Inferior parietal cortex (tissue), 1 donor: ENCODE measurements around the gene ACSF3.
"Not testable (repeated sequence)": the region's sequence is repeated elsewhere in the genome, so short reads cannot be mapped to it uniquely, and the experiment has no call there.

Source experiments
- DNase-seq: peaks from one replicate; pipeline ENCODE4 v3.0.0-alpha.2; 2016; ENCODE audit errors: extremely low spot score

The ACSF3 gene

GRCh38 chr16:89190150-89190958 lies 96.7 kb downstream of the ACSF3 start:
- DNase-seq = no peak

DNA sequence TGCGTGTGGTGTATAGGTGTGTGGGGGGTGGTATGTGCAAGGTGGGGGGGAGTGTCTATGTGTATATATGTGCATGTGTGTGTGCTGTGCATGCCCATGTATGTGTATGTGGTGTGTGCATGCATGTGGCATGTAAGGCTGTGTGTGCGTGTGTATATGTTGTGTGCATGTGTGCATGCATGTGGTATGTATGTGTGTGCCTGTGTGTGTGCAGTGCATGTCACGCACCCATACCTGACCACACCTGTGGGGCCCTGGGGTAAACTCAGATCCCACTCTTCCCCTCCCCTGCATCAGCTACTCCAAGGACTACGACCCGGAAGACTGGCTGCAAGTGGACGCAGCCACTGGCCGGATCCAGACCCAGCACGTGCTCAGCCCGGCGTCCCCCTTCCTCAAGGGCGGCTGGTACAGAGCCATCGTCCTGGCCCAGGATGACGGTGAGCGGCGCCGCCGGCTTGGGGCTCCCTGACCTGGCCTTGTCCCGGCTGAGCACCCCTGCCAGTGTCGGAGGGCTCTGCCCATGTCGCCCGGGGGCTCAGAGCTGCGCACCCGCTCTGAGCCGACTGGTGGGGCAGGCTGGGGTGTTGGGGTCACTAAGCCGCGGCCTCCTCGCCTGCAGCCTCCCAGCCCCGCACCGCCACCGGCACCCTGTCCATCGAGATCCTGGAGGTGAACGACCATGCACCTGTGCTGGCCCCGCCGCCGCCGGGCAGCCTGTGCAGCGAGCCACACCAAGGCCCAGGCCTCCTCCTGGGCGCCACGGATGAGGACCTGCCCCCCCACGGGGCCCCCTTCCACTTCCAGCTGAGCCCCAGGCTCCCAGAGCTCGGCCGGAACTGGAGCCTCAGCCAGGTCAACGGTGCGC lies 97.6 kb downstream of the ACSF3 start:
- DNase-seq = no peak

DNA sequence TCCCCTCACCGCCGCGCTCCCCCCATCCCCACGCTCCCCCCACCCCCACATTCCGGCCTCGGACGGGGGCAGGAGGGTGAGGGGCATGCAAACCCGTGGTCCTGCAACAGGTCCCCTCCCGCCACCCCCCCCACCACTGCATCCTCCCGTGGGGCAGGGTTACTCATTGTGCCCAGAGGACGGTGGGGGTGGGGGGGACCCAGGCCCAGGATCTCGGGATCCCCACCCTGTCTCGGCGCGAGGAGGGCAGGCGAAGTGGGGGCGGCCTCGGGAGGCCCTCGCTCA lies 98.2 kb downstream of the ACSF3 start:
- DNase-seq = no peak

DNA sequence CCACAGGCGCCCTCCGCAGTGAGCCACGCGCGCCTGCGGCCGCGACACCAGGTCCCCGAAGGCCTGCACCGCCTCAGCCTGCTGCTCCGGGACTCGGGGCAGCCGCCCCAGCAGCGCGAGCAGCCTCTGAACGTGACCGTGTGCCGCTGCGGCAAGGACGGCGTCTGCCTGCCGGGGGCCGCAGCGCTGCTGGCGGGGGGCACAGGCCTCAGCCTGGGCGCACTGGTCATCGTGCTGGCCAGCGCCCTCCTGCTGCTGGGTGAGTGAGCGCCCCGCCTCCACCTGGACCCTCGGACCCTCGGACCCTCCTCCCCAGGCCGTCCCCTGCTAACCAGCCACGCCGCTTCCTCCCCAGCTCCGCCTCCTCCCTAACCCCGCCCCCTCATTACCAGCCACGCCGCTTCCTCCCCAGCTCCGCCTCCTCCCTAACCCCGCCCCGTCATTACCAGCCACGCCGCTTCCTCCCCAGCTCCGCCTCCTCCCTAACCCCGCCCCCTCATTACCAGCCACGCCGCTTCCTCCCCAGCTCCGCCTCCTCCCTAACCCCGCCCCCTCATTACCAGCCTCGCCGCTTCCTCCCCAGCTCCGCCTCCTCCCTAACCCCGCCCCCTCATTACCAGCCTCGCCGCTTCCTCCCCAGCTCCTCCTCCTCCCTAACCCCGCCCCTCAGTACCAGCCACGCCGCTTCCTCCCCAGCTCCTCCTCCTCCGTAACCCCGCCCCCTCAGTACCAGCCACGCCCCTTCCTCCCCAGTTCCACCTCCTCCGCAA lies 98.7 kb downstream of the ACSF3 start:
- DNase-seq = not testable (repeated sequence)

GRCh38 chr16:89192956-89193575 lies 99.4 kb downstream of the ACSF3 start:
- no peak for DNase-seq

DNA sequence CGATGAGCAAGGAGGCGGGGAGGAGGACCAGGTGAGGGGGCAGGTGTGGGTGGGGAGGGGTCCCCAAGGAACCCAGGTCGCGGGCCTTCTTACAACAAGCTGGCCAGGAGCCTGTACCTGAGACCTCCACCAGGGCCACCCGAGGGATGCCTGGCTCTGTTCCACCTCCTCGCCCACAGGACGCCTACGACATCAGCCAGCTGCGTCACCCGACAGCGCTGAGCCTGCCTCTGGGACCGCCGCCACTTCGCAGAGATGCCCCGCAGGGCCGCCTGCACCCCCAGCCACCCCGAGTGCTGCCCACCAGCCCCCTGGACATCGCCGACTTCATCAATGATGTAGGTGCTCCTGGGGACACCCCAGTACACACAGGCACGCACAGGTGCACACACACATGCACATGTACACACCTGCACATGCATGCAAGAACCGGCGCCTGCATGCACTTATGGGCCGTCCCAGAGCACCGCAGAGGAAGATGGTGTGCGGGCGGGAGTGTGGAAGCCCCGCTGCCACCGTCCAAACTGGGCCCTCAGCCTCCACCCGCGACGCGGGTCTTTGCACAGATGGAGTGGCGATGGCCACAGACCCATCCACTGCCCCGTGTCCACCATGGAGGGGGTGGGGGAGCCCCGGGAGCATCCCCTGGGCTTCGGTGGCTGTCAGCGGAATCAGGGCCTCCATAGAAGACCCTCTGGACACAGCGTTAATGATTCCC lies 100.1 kb downstream of the ACSF3 start:
- DNase-seq = no peak

DNA sequence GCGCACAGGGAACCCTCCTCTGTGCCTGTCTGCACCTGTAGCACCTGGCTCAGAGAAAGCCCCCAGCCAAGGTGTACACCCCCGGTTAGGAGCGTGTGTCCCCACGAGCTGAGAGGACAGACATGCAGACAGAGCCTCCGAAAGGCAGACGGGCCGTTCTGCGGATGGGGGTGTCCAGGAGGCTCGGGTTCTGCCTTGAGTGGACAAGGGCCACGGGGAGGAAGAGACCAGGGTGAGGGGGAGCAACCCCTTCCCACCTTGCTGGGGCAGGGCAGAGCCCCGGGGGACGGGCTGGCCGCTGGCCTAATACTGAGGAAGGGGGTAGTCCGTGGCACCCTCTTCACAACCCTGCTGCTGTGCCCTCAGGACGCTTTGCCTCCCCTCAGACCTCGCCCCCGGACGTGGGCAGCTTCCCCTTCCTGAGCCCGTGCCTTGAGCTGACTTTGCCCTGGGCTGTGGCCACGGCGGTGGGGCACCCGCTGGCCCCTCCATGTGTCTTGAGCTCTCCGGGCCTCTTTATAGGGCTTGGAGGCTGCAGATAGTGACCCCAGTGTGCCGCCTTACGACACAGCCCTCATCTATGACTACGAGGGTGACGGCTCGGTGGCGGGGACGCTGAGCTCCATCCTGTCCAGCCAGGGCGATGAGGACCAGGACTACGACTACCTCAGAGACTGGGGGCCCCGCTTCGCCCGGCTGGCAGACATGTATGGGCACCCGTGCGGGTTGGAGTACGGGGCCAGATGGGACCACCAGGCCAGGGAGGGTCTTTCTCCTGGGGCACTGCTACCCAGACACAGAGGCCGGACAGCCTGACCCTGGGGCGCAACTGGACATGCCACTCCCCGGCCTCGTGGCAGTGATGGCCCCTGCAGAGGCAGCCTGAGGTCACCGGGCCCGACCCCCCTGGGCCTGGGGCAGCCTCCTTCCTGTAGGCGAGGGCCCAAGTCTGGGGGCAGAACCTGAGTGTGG lies 101.0 kb downstream of the ACSF3 start:
- no peak for DNase-seq

DNA sequence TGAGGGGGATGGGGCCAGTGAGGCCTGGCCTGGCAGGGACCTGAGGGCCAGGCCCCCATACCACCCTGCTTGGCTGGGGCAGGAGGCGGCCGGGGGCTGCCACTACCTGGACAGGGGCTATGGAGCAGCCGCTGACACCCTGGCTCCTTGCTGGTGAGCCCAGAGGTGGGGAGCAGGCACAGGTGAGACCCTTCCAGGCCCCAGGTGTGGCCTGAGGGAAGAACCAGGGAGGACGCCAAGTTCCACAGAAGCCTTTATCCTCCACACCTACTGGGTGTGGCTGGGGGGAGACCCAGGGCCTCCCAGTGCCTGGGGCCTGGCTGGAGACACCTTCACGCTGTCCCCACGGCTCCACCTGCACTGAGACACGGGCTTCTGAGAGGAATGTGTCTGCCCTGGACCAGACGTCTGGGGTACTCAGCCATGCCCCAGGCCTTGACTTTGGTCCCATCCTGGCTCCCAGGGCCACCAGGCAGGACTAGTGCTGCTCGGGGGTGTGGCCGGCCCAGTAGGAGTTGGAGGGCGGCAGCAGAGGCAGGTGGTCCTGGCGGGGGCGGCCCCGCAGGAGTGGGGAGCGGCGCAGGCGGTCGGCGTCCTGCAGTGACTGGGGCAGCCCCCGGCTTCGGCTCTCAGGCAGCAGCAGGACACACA lies 102.0 kb downstream of the ACSF3 start:
- no peak for DNase-seq

DNA sequence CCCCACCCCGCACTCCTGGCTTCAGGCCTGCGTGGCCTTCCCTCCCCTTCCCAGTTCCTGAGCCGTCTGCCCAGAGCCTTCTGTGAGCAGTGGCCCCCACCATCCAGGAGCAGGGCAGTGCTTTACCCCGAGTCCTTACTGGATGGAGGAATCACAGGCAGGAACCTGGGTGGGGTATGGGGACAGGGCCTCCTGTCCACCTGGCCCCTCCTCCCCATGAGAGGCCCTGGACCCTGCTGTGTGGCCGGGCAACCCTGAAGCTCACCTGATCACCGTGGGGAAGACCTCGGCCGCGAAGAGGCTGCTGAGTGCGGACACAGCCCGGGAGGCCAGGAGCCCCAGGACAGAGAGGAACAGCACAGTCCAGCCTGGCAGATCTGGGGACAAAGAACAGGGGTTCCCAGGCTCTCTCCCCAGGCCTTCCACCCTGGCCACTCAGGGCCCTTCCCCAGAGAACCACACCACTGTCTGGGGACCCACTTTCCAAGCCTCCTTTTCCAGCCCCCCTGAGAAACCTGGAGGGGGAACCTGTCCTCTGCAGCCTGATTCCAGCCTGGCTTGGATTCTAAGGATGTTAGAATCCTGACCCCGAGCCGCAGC lies 103.5 kb downstream of the ACSF3 start:
- no peak for DNase-seq

DNA sequence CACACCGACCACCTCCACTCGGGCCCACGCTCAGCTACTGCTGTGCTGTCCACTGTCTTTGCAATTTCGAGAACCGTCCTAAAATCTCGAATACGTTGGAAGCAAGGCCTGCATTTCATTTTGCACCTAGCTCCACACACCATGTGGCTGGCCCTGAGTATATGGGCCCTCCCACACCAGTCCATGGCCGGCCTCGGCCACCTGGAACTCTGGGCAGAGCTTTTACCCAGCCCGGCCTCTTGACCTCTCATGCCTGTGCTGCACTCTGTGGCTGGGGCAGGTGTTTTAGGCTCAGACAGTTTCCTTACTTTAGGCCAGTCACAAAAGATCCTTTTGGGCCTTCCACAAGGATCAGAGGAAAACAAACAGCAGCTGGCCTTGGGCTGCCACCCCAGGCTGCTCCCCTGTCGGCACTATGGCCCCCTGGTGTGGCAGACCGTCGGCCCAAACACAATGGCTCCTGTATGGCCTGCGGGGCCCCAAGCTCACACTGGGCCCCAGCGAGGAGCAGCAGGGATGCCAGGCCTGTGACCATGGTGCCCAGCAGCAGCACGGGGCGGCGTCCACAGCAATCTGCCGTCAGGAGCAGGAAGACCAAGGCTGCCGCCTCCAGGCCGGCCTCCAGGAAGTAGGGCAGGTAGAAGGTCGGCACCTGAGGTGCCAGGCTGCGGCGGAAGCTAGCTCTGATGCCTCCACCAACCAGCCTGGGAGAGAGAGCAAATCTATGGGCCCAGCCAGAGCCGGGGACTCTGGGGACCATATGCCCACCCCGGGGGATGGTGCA lies 104.2 kb downstream of the ACSF3 start:
- no peak for DNase-seq

- DNase-seq = no peak
Observed at GRCh38 chr16:89198417-89199240, 105.0 kb downstream of the ACSF3 start.

GRCh38 chr16:89199241-89200123 lies 105.8 kb downstream of the ACSF3 start:
- DNase-seq = no peak

DNA sequence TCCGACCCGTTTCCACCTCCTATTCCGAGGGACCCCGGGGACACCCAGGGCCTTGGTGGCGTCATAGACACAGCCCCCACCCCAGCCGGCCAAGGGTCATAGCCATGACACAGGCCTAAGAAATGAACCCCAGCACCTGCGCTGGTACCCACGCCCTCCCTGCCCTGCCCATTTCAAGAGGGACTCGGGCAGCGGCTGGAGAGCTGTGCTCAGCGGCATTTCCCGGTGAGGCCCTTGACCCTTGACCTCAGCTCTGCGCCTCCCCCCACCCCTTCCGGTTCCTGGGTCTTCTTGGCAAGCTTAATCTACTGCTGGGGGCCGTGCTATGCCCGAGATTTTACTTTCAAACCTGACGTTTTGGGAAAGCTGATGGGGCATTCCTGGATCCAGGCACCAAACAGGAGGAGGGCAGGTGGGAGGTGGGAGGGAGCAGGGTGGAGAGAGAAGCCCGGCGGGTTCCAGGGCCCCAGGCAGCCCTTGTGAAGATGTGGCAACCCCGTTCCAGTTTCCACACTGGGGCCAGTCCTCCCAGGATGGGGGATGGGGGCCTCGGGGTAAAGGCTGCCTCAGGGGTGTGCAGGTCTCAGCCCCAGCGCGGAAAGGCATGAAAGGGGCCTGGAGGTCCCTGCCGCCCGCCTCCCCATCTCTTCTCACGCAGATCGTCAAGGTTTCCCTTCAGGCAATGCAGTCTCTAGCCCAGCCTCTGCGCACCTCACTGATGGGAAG lies 106.6 kb downstream of the ACSF3 start, which contains the start of gene SLC22A31:
Gene SLC22A31 (minus strand): TSS at position 414 of the 726 bp plus-strand sequence. CDS start 36 bp downstream, at position 378.
- DNase-seq = no peak

DNA sequence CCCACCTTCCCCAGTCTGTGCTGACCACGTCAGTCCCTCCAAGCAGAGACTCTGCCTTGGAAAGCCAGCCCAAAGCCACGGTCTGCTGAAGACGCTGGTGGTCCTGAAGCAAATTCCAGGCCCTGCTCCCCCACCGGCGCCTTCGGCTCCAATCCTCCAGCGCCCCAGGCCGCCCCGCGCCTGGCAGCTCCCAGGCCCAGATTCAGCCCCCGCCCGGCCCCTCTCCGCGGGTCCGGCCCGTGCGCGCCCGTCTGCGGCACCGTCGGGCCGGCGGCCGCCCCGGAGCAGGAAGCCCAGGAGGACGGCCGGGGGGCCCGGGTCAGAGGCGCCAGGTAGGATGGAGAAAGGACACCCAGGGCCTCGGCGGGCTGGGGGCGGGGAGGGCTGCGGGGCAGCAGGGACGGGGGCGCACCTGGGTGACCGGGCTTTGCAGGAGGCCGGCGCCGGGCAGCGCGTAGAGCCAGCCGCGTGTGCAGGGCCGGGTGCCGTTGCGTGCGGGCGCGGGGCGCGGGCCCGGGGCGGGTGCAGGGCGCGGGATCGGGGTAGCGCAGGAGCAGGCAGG lies 107.3 kb downstream of the ACSF3 start:
- DNase-seq = no peak
